HEK293T (cell line): Measurements from ENCODE around the gene GMDS.

ENCODE experiments used
- CTCF ChIA-PET: fragments of 350-600 bp; formaldehyde crosslinking; extraction: SDS; loops from one replicate; lab custom pipeline; 2021; ENCODE audit warnings: antibody characterized with exemption, inconsistent platforms; lab: Yijun Ruan, JAX
- POLR2A ChIA-PET: fragments of 350-600 bp; formaldehyde crosslinking; extraction: SDS; loops from one replicate; lab custom pipeline; 2020; ENCODE audit warnings: antibody characterized with exemption, inconsistent platforms; lab: Yijun Ruan, JAX
- DNase-seq: peaks from one replicate; pipeline ENCODE4 v3.0.0; 2012; ENCODE audit warnings: mixed read lengths; ENCODE audit errors: extremely low spot score
- ARNT ChIP-seq: fragments of 450-650 bp; IDR thresholded peaks from 2 replicates; pipeline ENCODE4 v1.6.1; 2017; ENCODE audit warnings: mild to moderate bottlenecking
- BHLHE40 ChIP-seq: fragments of 450-650 bp; IDR thresholded peaks from 2 replicates; pipeline ENCODE4 v1.6.1; 2016; ENCODE audit warnings: mild to moderate bottlenecking, moderate library complexity, borderline replicate concordance
- CTBP1 ChIP-seq: fragments of 450-650 bp; IDR thresholded peaks from 2 replicates; pipeline ENCODE4 v1.6.1; 2016; ENCODE audit warnings: borderline replicate concordance
- ELF4 ChIP-seq: fragments of 450-650 bp; IDR thresholded peaks from 2 replicates; pipeline ENCODE4 v1.6.1; 2017; ENCODE audit warnings: antibody characterized with exemption
- FOXA1 ChIP-seq: fragments of 450-650 bp; IDR thresholded peaks from 2 replicates; pipeline ENCODE4 v1.6.1; 2016; ENCODE audit warnings: mild to moderate bottlenecking
- FOXK2 ChIP-seq: fragments of 450-650 bp; IDR thresholded peaks from 2 replicates; pipeline ENCODE4 v1.6.1; 2016; ENCODE audit warnings: mild to moderate bottlenecking
- FOXM1 ChIP-seq: fragments of 450-650 bp; IDR thresholded peaks from 2 replicates; pipeline ENCODE4 v1.6.1; 2017; ENCODE audit warnings: mild to moderate bottlenecking, borderline replicate concordance
- HDGF ChIP-seq: fragments of 450-650 bp; IDR thresholded peaks from 2 replicates; pipeline ENCODE4 v1.6.1; 2017; ENCODE audit warnings: antibody characterized with exemption, borderline replicate concordance
- L3MBTL2 ChIP-seq: fragments of 450-650 bp; conservative IDR thresholded peaks from 2 replicates; pipeline ENCODE4 v1.6.1; 2016; ENCODE audit warnings: mild to moderate bottlenecking
- LEF1 ChIP-seq: fragments of 450-650 bp; IDR thresholded peaks from 2 replicates; pipeline ENCODE4 v1.6.1; 2017; ENCODE audit warnings: mild to moderate bottlenecking, borderline replicate concordance
- NFRKB ChIP-seq: fragments of 450-650 bp; IDR thresholded peaks from 2 replicates; pipeline ENCODE4 v1.6.1; 2016; ENCODE audit warnings: mild to moderate bottlenecking, moderate library complexity
- PKNOX1 ChIP-seq: fragments of 450-650 bp; IDR thresholded peaks from 2 replicates; pipeline ENCODE4 v1.6.1; 2016
- SP1 ChIP-seq: fragments of 450-650 bp; IDR thresholded peaks from 2 replicates; pipeline ENCODE4 v1.6.1; 2017
- SUZ12 ChIP-seq: fragments of 450-650 bp; IDR thresholded peaks from 2 replicates; pipeline ENCODE4 v1.6.1; 2016; ENCODE audit warnings: mild to moderate bottlenecking
- TARDBP ChIP-seq: fragments of 450-650 bp; IDR thresholded peaks from 2 replicates; pipeline ENCODE4 v1.6.1; 2016
- ZNF384 ChIP-seq: fragments of 450-650 bp; IDR thresholded peaks from 2 replicates; pipeline ENCODE4 v1.6.1; 2016

The GMDS gene

GRCh38 chr6:1600063-1600763, 645.2 kb downstream of the GMDS start:
- ChIA-PET CTCF (interaction anchor here (0.7 to 0.9 kb wide), 3 partner anchors 300 to 1168 kb away, joined by 3 to 4 read pairs (median 3); no protein-coding TSS in a partner anchor), POLR2A (interaction anchor here (1.0 to 5.8 kb wide), 4 partner anchors 7 to 67 kb away, joined by 3 to 85 read pairs (median 14); no protein-coding TSS in a partner anchor)
- TF ChIP-seq PKNOX1 (peak; percentile 27), TARDBP (no peak)
- no peak for DNase-seq

GRCh38 chr6:1599469-1599868, 645.9 kb downstream of the GMDS start:
- ChIA-PET CTCF (interaction anchor here (0.7 to 0.9 kb wide), 2 partner anchors 435 to 1169 kb away, joined by 3 to 4 read pairs; no protein-coding TSS in a partner anchor), POLR2A (interaction anchor here (4.0 to 5.8 kb wide), 3 partner anchors 8 to 16 kb away, joined by 26 to 85 read pairs (median 32); partner anchors contain the start of gene FOXC1)
- TF ChIP-seq FOXM1: no peak
- DNase-seq: no peak

GRCh38 chr6:1598886-1599285, 646.5 kb downstream of the GMDS start:
- TF ChIP-seq CTBP1 (no peak), PKNOX1 (no peak), SP1 (no peak)
- ChIA-PET POLR2A (interaction anchor here (2.2 to 5.8 kb wide), 4 partner anchors 8 to 1034 kb away, joined by 5 to 85 read pairs (median 34); partner anchors contain the start of gene FOXC1), CTCF (interaction anchor here (0.7 kb wide), 1 partner anchor 533 kb away, joined by 3 read pairs; no protein-coding TSS in a partner anchor)
- no peak for DNase-seq

- DNase-seq: no peak
- TF ChIP-seq LEF1: no peak
- no peak for TF ChIP-seq NFRKB
- no peak for TF ChIP-seq PKNOX1
- no peak for TF ChIP-seq ARNT
- no peak for TF ChIP-seq ZNF384
- TF ChIP-seq BHLHE40: no peak
- no peak for TF ChIP-seq L3MBTL2
- no peak for TF ChIP-seq FOXA1
- no peak for TF ChIP-seq ELF4
- no peak for TF ChIP-seq TARDBP
- TF ChIP-seq HDGF: no peak
- TF ChIP-seq CTBP1: no peak
- TF ChIP-seq FOXM1: no peak
- no peak for TF ChIP-seq SUZ12
- TF ChIP-seq FOXK2: no peak
- TF ChIP-seq SP1: no peak
- ChIA-PET CTCF (interaction anchor here (0.7 to 1.1 kb wide), 2 partner anchors 534 to 1036 kb away, joined by 3 read pairs; no protein-coding TSS in a partner anchor), POLR2A (interaction anchor here (2.2 to 5.8 kb wide), 5 partner anchors 9 to 1034 kb away, joined by 5 to 85 read pairs (median 32); partner anchors contain the start of gene FOXC1)
Measured at GRCh38 chr6:1598433-1598832, 647.0 kb downstream of the GMDS start.

- no peak for TF ChIP-seq LEF1
- no peak for TF ChIP-seq FOXK2
- TF ChIP-seq ELF4: no peak
- TF ChIP-seq FOXM1: no peak
- no peak for TF ChIP-seq L3MBTL2
- CTCF ChIA-PET: interaction anchor here (0.6 to 2.3 kb wide), 6 partner anchors 33 to 1036 kb away, joined by 3 to 6 read pairs (median 3); no protein-coding TSS in a partner anchor
- no peak for DNase-seq
- POLR2A ChIA-PET: interaction anchor here (1.0 to 5.8 kb wide), 6 partner anchors 9 to 1035 kb away, joined by 3 to 85 read pairs (median 22); partner anchors contain the start of gene FOXC1
Measured at GRCh38 chr6:1597924-1598323, 647.5 kb downstream of the GMDS start.

GRCh38 chr6:1597121-1597744, 648.2 kb downstream of the GMDS start:
- CTCF ChIA-PET: interaction anchor here (0.6 to 2.3 kb wide), 12 partner anchors 10 to 1037 kb away, joined by 3 to 13 read pairs (median 3); no protein-coding TSS in a partner anchor
- DNase-seq: peak; percentile 56
- TF ChIP-seq ZNF384 (no peak), LEF1 (no peak), PKNOX1 (peak; percentile 68), CTBP1 (peak; percentile 87; the same call in 1 of the 2 replicates), L3MBTL2 (0 out of 2 replicates have a peak, but pooled peaks have one; percentile 32), FOXA1 (no peak)
- POLR2A ChIA-PET: interaction anchor here (1.0 to 5.8 kb wide), 9 partner anchors 10 to 1035 kb away, joined by 3 to 85 read pairs (median 5); partner anchors contain the start of gene FOXC1
